PC-3 (cell line): ENCODE data around the gene ADAMTSL5. TPM values are rescaled to one million over a fixed set of nuclear protein-coding genes. Genes with fewer than 3 reads are reported as not detected.

ENCODE experiments used
- ATAC-seq: fragments of 200-7000 bp; cut with Tn5 transposase; 2 replicates; pipeline ENCODE4 v1.9.1; 2020; ENCODE audit warnings: mild to moderate bottlenecking, moderate library complexity
- BruUV-seq: library from RNA; stranded (reverse); fragments of 400-500 nt; replicated peaks from 2 replicates; lab custom pipeline; 2021; lab: Mats Ljungman, UMichigan
- CTCF ChIA-PET: fragments of 300-600 bp; sonication (Branson Sonifier 250); formaldehyde crosslinking; loops from one replicate; lab custom pipeline; 2022; ENCODE audit warnings: antibody characterized with exemption; lab: Charles Lee
- POLR2A ChIA-PET: fragments of 300-600 bp; sonication (Branson Sonifier 250); formaldehyde crosslinking; loops from one replicate; lab custom pipeline; 2022; ENCODE audit warnings: antibody characterized with exemption; ENCODE audit not compliant: unreplicated experiment; lab: Charles Lee
- DNase-seq: peaks from one replicate; pipeline ENCODE4 v3.0.0-alpha.2; 2015
- H2AFZ ChIP-seq: fragments of 300-600 bp; sonication (generic); 2 replicates; pipeline ENCODE4 v1.6.0; 2016; ENCODE audit warnings: antibody characterized with exemption, low read length
- H3F3A ChIP-seq: fragments of 300-600 bp; sonication (generic); one replicate; pipeline ENCODE4 v1.6.0; 2017; ENCODE audit warnings: antibody characterized with exemption, low read length, control low read depth, mild to moderate bottlenecking; ENCODE audit not compliant: unreplicated experiment
- H3K27ac ChIP-seq: fragments of 300-600 bp; sonication (generic); 2 replicates; pipeline ENCODE4 v1.5.1; 2016; ENCODE audit warnings: mild to moderate bottlenecking, low read length
- H3K27me3 ChIP-seq: fragments of 300-600 bp; sonication (generic); 2 replicates; pipeline ENCODE4 v1.6.1; 2016; ENCODE audit warnings: low read length, mixed read lengths
- H3K36me3 ChIP-seq: fragments of 300-600 bp; sonication (generic); 2 replicates; pipeline ENCODE4 v1.6.1; 2016; ENCODE audit warnings: low read depth, mixed run types, low read length, mixed read lengths
- H3K4me1 ChIP-seq: fragments of 300-600 bp; sonication (generic); 2 replicates; pipeline ENCODE4 v1.5.1; 2016; ENCODE audit warnings: low read length; ENCODE audit not compliant: insufficient read depth
- H3K4me2 ChIP-seq: fragments of 300-600 bp; sonication (generic); 2 replicates; pipeline ENCODE4 v1.6.0; 2016; ENCODE audit warnings: low read length
- H3K4me3 ChIP-seq: fragments of 300-600 bp; sonication (generic); 2 replicates; pipeline ENCODE4 v1.5.1; 2016; ENCODE audit warnings: mild to moderate bottlenecking, low read length, mixed read lengths
- H3K79me2 ChIP-seq: fragments of 300-600 bp; sonication (generic); 2 replicates; pipeline ENCODE4 v1.6.1; 2017; ENCODE audit warnings: low read length, mixed read lengths
- H3K9ac ChIP-seq: fragments of 300-600 bp; sonication (generic); 2 replicates; pipeline ENCODE4 v1.6.0; 2016; ENCODE audit warnings: mild to moderate bottlenecking, low read length
- H3K9me2 ChIP-seq: fragments of 300-600 bp; sonication (generic); replicated peaks from 2 replicates; pipeline ENCODE4 v1.6.1; 2016; ENCODE audit warnings: mixed run types, low read length, mixed read lengths
- H3K9me3 ChIP-seq: fragments of 300-600 bp; sonication (generic); 2 replicates; pipeline ENCODE4 v1.6.1; 2016; ENCODE audit warnings: low read length, mixed read lengths
- H4K20me1 ChIP-seq: fragments of 300-600 bp; sonication (generic); 2 replicates; pipeline ENCODE4 v1.6.1; 2016; ENCODE audit warnings: low read length, mixed read lengths
- EZH2 ChIP-seq: fragments of 300-600 bp; sonication (generic); IDR thresholded peaks from one replicate; pipeline ENCODE4 v1.6.1; 2017; ENCODE audit warnings: antibody characterized with exemption, mild to moderate bottlenecking, low read length; ENCODE audit not compliant: unreplicated experiment
- EZH2phosphoT487 ChIP-seq: fragments of 300-600 bp; sonication (generic); IDR thresholded peaks from 2 replicates; pipeline ENCODE4 v1.6.1; 2018; ENCODE audit warnings: mild to moderate bottlenecking, antibody characterized with exemption, low read length, borderline replicate concordance
- intact Hi-C: fragments of 100-400 bp; cut with micrococcal nuclease; formaldehyde crosslinking; loops from 2 replicates; pipeline ENCODE4 v1.9.0; 2023
- total RNA-seq: library from RNA; depleted of rRNA; stranded (reverse); fragments of >200 nt; gene quantifications from 2 replicates; pipeline ENCODE4 v1.2.3, GENCODE V29; 2014
- TF ChIP-seq, protein P1 (sequence below): fragments of 300-600 bp; sonication (generic); conservative IDR thresholded peaks from 2 replicates; pipeline ENCODE4 v1.5.1; 2017; ENCODE audit warnings: antibody characterized with exemption, low read depth, mild to moderate bottlenecking, low read length

ADAMTSL5 gene
- total RNA-seq, 1 experiment from 2014 or later = 5.0 TPM

DNA sequence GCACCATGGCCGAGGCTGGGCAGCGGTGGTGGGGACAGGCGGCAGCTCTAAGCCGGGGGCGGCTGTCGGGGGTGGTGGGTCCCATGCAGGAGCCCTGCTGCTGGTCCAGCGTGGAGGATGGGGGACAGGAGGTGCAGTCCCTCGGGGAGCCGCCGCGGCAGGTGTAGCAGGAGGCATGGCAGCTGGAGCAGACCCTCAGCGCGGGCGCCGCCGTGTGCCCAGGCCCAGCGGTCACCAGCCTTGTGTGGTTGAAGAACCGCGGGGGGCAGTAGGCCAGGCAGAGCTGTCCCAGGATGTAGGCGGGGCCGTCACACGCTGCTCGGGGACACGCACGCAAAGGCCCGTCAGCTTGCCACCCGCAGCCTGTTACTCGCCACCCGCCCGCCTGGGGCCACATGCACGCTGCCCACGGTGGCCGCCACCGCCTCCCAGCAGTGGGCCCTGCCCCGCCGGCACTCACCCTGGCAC lies 30.9 kb downstream of the ADAMTSL5 start:
- peaks cover 18% of the 10 kb centered on the region for H3K79me2 ChIP-seq
- H3K9ac ChIP-seq = no peak overlapping the region
- no peak for ATAC-seq
- no peak overlapping the region for H2AFZ ChIP-seq
- no peak overlapping the region for H3K27ac ChIP-seq
- H3K4me3 ChIP-seq = no peak overlapping the region
- ChIA-PET CTCF (no interaction called here), POLR2A (no interaction called here)
- H4K20me1 ChIP-seq = no peaks in the 10 kb centered on the region
- H3K4me2 ChIP-seq = no peak overlapping the region
- H3K4me1 ChIP-seq = no peaks in the 10 kb centered on the region
- H3F3A ChIP-seq = no peaks in the 10 kb centered on the region
- DNase-seq = no peak
- BruUV-seq = no TSS peak
- no peak for TF ChIP-seq EZH2phosphoT487
- TF ChIP-seq, protein P1, sequence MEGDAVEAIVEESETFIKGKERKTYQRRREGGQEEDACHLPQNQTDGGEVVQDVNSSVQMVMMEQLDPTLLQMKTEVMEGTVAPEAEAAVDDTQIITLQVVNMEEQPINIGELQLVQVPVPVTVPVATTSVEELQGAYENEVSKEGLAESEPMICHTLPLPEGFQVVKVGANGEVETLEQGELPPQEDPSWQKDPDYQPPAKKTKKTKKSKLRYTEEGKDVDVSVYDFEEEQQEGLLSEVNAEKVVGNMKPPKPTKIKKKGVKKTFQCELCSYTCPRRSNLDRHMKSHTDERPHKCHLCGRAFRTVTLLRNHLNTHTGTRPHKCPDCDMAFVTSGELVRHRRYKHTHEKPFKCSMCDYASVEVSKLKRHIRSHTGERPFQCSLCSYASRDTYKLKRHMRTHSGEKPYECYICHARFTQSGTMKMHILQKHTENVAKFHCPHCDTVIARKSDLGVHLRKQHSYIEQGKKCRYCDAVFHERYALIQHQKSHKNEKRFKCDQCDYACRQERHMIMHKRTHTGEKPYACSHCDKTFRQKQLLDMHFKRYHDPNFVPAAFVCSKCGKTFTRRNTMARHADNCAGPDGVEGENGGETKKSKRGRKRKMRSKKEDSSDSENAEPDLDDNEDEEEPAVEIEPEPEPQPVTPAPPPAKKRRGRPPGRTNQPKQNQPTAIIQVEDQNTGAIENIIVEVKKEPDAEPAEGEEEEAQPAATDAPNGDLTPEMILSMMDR = no peak
- no peak for TF ChIP-seq EZH2
- no peaks in the 10 kb centered on the region for H3K36me3 ChIP-seq
- H3K27me3 ChIP-seq = no peaks in the 10 kb centered on the region
- no peaks in the 10 kb centered on the region for H3K9me3 ChIP-seq
- intact Hi-C loops = no loop called here
- no peaks in the 10 kb centered on the region for H3K9me2 ChIP-seq

DNA sequence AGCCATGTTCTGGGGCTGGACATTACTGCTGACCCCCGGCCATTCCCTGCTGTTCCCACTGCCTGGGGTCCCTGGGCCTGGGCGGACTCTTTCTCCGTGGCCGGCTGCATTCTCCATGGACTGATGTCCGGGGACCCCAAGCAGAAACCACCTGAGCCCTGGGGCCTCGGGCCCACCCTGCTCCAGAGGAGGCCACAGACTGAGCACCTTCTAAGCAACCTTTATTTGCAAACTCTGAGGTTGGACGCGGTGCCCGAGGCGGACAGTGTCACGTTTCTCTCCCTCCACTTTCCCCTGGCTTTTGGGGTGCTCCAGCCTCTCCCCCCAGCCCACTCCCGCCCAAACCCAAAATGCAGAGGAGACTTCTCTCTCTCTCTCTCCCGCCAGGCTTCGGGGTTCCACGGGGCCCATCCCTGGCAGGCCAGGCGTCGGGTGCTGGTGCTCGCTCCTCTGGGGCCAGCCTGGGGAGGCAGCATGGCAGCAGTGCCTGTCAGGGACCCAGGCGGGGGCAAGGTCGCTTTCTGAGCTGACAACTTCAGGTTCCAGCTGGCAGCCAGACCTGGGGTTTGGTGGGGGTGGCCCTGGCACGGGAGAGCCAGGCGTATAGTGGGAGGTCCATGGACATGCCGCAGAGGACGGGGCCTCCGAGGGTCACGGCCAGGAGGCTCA lies 31.5 kb downstream of the ADAMTSL5 start:
- Histone ChIP-seq H3K9me3 (no peaks in the 10 kb centered on the region), H3K9ac (no peak overlapping the region), H3K4me2 (no peak overlapping the region), H3K27ac (no peak overlapping the region), H3K36me3 (no peaks in the 10 kb centered on the region), H3K4me3 (no peak overlapping the region), H3K4me1 (no peaks in the 10 kb centered on the region), H2AFZ (no peak overlapping the region), H4K20me1 (no peaks in the 10 kb centered on the region), H3K79me2 (peaks cover 22% of the 10 kb centered on the region), H3F3A (no peaks in the 10 kb centered on the region), H3K27me3 (no peaks in the 10 kb centered on the region), H3K9me2 (no peaks in the 10 kb centered on the region)
- DNase-seq = no peak
- ChIA-PET CTCF (no interaction called here), POLR2A (no interaction called here)
- TF ChIP-seq, protein P1 = no peak
- no peak for TF ChIP-seq EZH2phosphoT487
- TF ChIP-seq EZH2 = no peak
- no peak for ATAC-seq
- intact Hi-C loops = no loop called here
- no TSS peak for BruUV-seq
